ENCODE measurements around the gene EVA1A.

DNA sequence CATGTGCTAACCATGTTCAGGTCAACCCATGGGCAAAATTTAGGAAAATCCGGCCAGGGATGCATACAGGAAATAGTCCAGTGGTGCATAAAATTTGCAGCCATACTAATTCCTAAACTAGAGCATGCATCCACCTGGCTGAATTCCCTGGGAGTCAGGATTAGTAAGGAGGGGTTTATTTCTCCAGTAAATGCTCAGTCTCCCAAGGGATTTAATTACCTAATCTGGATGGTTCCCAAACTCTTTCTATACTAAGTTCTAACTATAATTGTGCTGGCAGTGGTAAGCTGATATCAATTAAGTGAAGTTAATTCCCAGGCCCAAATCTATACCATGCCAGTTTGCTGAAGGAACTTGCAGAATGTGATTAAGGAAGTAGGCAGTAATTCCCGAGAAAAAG lies 26.2 kb upstream of the EVA1A start:
- TF ChIP-seq KDM1A (IDR thresholded peaks at IDR 0.05; ENCODE audit: borderline replicate concordance, low read length) (no peak), EP300 (IDR thresholded peaks at IDR 0.05; ENCODE audit: borderline replicate concordance in 1 of 2, low read depth in 2 of 2, low read length in 2 of 2) (no peak), JUN (IDR thresholded peaks at IDR 0.05; ENCODE audit: low read depth, low read length) (no peak), PHF8 (conservative IDR thresholded peaks at IDR 0.05; ENCODE audit: low read depth, low read length) (no peak), POLR2AphosphoS5 (IDR thresholded peaks at IDR 0.05; ENCODE audit: low read depth, low read length) (no peak), EZH2 (IDR thresholded peaks at IDR 0.05; ENCODE audit: low read depth, low read length, severe bottlenecking) (no peak), SIN3A (conservative IDR thresholded peaks at IDR 0.05 in 1 of 2, IDR thresholded peaks at IDR 0.05 in 1 of 2; ENCODE audit: low read depth in 1 of 2, low read length in 2 of 2) (no peak), POLR2A (IDR thresholded peaks at IDR 0.05; ENCODE audit: control extremely low read depth in 1 of 2, low read depth in 2 of 2, low read length in 2 of 2) (no peak), YY1 (IDR thresholded peaks at IDR 0.05; ENCODE audit: low read depth, low read length) (no peak), TAF1 (IDR thresholded peaks at IDR 0.05; ENCODE audit: low read depth, low read length) (no peak), ZNF274 (IDR thresholded peaks at IDR 0.05; ENCODE audit: borderline replicate concordance, extremely low read depth, low read length) (no peak), RFX5 (IDR thresholded peaks at IDR 0.05; ENCODE audit: borderline replicate concordance, low read depth, low read length) (no peak)
- TF ChIP-seq, protein P1, sequence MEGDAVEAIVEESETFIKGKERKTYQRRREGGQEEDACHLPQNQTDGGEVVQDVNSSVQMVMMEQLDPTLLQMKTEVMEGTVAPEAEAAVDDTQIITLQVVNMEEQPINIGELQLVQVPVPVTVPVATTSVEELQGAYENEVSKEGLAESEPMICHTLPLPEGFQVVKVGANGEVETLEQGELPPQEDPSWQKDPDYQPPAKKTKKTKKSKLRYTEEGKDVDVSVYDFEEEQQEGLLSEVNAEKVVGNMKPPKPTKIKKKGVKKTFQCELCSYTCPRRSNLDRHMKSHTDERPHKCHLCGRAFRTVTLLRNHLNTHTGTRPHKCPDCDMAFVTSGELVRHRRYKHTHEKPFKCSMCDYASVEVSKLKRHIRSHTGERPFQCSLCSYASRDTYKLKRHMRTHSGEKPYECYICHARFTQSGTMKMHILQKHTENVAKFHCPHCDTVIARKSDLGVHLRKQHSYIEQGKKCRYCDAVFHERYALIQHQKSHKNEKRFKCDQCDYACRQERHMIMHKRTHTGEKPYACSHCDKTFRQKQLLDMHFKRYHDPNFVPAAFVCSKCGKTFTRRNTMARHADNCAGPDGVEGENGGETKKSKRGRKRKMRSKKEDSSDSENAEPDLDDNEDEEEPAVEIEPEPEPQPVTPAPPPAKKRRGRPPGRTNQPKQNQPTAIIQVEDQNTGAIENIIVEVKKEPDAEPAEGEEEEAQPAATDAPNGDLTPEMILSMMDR (IDR thresholded peaks at IDR 0.05; ENCODE audit: control extremely low read depth in 1 of 3, insufficient read depth in 1 of 3, low read depth in 1 of 3, low read length in 3 of 3), result no peak
- TF ChIP-seq, protein P2, sequence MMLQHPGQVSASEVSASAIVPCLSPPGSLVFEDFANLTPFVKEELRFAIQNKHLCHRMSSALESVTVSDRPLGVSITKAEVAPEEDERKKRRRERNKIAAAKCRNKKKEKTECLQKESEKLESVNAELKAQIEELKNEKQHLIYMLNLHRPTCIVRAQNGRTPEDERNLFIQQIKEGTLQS (IDR thresholded peaks at IDR 0.05; ENCODE audit: insufficient read depth, low read depth, low read length), result no peak

Data from H1 (cell line).